Tibial nerve (tissue), 4 donors: ENCODE measurements around the gene ZBED4.

Experiments
- CTCF ChIP-seq, 5 experiments: fragments of 200-600 bp in 3 of 5; fragments of 450-650 bp in 2 of 5; sonication (generic) in 3 of 5; IDR thresholded peaks; one replicate each; pipeline ENCODE4 v1.5.1; 2016 to 2019; ENCODE audit warnings: antibody characterized with exemption in 5 of 5, mild to moderate bottlenecking in 3 of 5, moderate library complexity in 2 of 5
- EP300 ChIP-seq, 2 donors: sonication (generic); formaldehyde crosslinking; IDR thresholded peaks; one replicate each; pipeline ENCODE4 v1.6.1; 2017; ENCODE audit warnings: antibody characterized with exemption in 2 of 2, mild to moderate bottlenecking in 1 of 2
- POLR2A ChIP-seq, 2 donors: fragments of 450-650 bp; IDR thresholded peaks; one replicate each; pipeline ENCODE4 v1.6.1; 2017; ENCODE audit warnings: antibody characterized with exemption in 2 of 2, mild to moderate bottlenecking in 2 of 2, moderate library complexity in 2 of 2

DNA sequence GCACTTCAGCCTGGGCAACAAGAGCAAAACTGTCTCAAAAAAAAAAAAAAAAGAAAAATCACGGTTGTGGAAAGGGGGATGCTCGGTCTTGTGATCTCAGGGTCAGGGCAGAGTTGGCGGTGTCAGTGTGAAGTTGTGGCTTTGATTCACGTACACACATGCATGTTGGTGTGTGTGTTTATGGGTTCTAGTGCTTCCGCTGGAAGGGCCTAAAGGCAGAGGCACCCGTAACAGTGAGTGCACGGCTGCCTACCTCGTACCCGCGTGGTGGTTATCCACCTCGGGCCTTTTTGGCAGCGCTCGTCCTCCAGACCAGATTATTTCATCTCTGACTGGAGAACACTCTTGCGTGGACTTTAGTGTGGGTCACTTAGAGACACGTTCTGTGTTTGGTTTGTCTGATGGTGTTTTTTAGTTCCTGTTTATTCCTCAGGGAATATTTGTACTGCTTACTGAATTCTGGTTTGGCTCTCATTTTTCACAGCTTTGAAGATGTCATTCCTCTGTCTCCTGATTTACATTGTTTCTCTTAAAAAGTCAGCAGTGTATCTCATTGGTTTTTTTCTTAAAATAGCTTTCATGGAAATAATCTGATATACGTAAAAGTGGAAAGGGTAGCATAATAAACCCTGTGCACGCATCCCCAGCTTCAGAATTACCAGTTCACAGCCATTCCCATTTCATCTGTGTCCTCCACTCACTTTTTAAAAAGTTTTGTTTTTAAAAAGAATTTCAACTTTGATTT is 15.6 kb downstream of the ZBED4 start:
- TF ChIP-seq CTCF (IDR thresholded peaks at IDR 0.05) (no peak), POLR2A (IDR thresholded peaks at IDR 0.05) (no peak), EP300 (IDR thresholded peaks at IDR 0.05) (no peak)
